A673 (cell line): ENCODE measurements around the gene HSP90AB1. TPM values are rescaled to one million over a fixed set of nuclear protein-coding genes. Genes with fewer than 3 reads are reported as not detected.

Source experiments
- BruUV-seq: library from RNA; stranded (reverse); fragments of 400-500 nt; replicated peaks from 2 replicates; lab custom pipeline; 2021; lab: Mats Ljungman, UMichigan
- CTCF ChIA-PET: fragments of 300-600 bp; sonication (Branson Sonifier 250); formaldehyde crosslinking; loops from one replicate; lab custom pipeline; 2022; ENCODE audit warnings: antibody characterized with exemption; lab: Charles Lee
- POLR2A ChIA-PET: fragments of 300-600 bp; sonication (Branson Sonifier 250); formaldehyde crosslinking; loops from one replicate; lab custom pipeline; 2022; ENCODE audit warnings: antibody characterized with exemption; ENCODE audit not compliant: low non-redundant PET; lab: Charles Lee
- DNase-seq: peaks from one replicate; pipeline ENCODE4 v3.0.0-alpha.2; 2015; ENCODE audit warnings: low spot score
- H3K27ac ChIP-seq: fragments of 200-600 bp; sonication (generic); 2 replicates; pipeline ENCODE4 v1.5.1; 2016; ENCODE audit warnings: mixed run types, low read depth, mild to moderate bottlenecking, mixed read lengths, antibody characterized with exemption, low read length; ENCODE audit not compliant: poor library complexity, severe bottlenecking
- H3K27me3 ChIP-seq: fragments of 200-600 bp; sonication (generic); replicated peaks from 2 replicates; pipeline ENCODE4 v1.6.1; 2017; ENCODE audit warnings: mixed run types, low read depth, mild to moderate bottlenecking, mixed read lengths, antibody characterized with exemption, low read length; ENCODE audit not compliant: insufficient read depth, poor library complexity
- H3K36me3 ChIP-seq: fragments of 200-600 bp; sonication (generic); 2 replicates; pipeline ENCODE4 v1.6.1; 2016; ENCODE audit warnings: mixed run types, mild to moderate bottlenecking, mixed read lengths, antibody characterized with exemption, low read length; ENCODE audit not compliant: insufficient read depth, poor library complexity, severe bottlenecking
- H3K4me1 ChIP-seq: fragments of 200-600 bp; sonication (generic); 2 replicates; pipeline ENCODE4 v1.6.1; 2017; ENCODE audit warnings: mixed run types, mild to moderate bottlenecking, mixed read lengths, antibody characterized with exemption, low read length; ENCODE audit not compliant: insufficient read depth, poor library complexity, severe bottlenecking
- H3K4me3 ChIP-seq: fragments of 200-600 bp; sonication (generic); 2 replicates; pipeline ENCODE4 v1.5.1; 2016; ENCODE audit warnings: low read depth, mixed run types, mild to moderate bottlenecking, mixed read lengths, low read length; ENCODE audit not compliant: poor library complexity, severe bottlenecking
- H3K9me3 ChIP-seq: fragments of 200-600 bp; sonication (generic); 2 replicates; pipeline ENCODE4 v1.6.1; 2016; ENCODE audit warnings: mixed run types, low read depth, mild to moderate bottlenecking, mixed read lengths, antibody characterized with exemption, low read length; ENCODE audit not compliant: poor library complexity, severe bottlenecking
- CTCF ChIP-seq: fragments of 300-800, 200-600 bp; sonication (generic); conservative IDR thresholded peaks from 2 replicates; pipeline ENCODE4 v1.5.1; 2017; ENCODE audit warnings: low read depth, mild to moderate bottlenecking, antibody characterized with exemption, low read length, moderate library complexity, mixed read lengths
- EZH2 ChIP-seq: fragments of 200-600 bp; sonication (generic); IDR thresholded peaks from 2 replicates; pipeline ENCODE4 v1.6.1; 2017; ENCODE audit warnings: borderline replicate concordance, low read depth, mild to moderate bottlenecking, mixed read lengths, antibody characterized with exemption, low read length; ENCODE audit not compliant: poor library complexity, severe bottlenecking
- intact Hi-C: fragments of 100-400 bp; cut with micrococcal nuclease; formaldehyde crosslinking; loops from one replicate; pipeline ENCODE4 v1.10.0; 2022; ENCODE audit not compliant: unreplicated experiment
- total RNA-seq: library from RNA; stranded (reverse); gene quantifications from 2 replicates; pipeline ENCODE4 v1.2.3, GENCODE V29; 2021

Gene HSP90AB1
- total RNA-seq, 1 experiment from 2014 or later, result 1,581 TPM

- H3K36me3 ChIP-seq, result no peaks in the 10 kb centered on the region
- no TSS peak for BruUV-seq
- H3K27me3 ChIP-seq, result no peaks in the 10 kb centered on the region
- peak within 1 kb of the TSS; percentile 53 for H3K4me3 ChIP-seq
- CTCF ChIA-PET, result interaction anchor here (0.7 to 1.7 kb wide), 4 partner anchors 35 to 1224 kb away, joined by 3 to 5 read pairs (median 4); partner anchors contain the start of gene AARS2
- peak; percentile 27 for DNase-seq
- TF ChIP-seq CTCF, result no peak
- TF ChIP-seq EZH2, result no peak
- H3K27ac ChIP-seq, result no peak within 1 kb of the TSS
- no peaks in the 10 kb centered on the region for H3K9me3 ChIP-seq
- peaks cover 8% of the 10 kb centered on the region for H3K4me1 ChIP-seq
- intact Hi-C loops, result loop anchor here (2.0 to 5.0 kb wide), 2 partner anchors 35 to 187 kb away; no protein-coding TSS in a partner anchor
- POLR2A ChIA-PET, result interaction anchor here (0.6 kb wide), 1 partner anchor 13 kb away, joined by 6 read pairs; no protein-coding TSS in a partner anchor
These were observed 23.1 kb downstream of the HSP90AB1 start, which contains the start of gene TMEM151B for GRCh38 chr6:44269921-44270525. TSS of gene TMEM151B (plus strand) at chr6:44270450. CDS start at chr6:44270743, 293 bp downstream.

- no peak for TF ChIP-seq CTCF
- TF ChIP-seq EZH2, result no peak
- DNase-seq, result no peak
- CTCF ChIA-PET, result interaction anchor here (0.7 to 1.7 kb wide), 5 partner anchors 34 to 347 kb away, joined by 3 to 6 read pairs (median 3); partner anchors contain the start of gene AARS2
- Histone ChIP-seq H3K4me3 (peak overlapping the region; percentile 53), H3K36me3 (no peaks in the 10 kb centered on the region), H3K9me3 (no peaks in the 10 kb centered on the region), H3K4me1 (peaks cover 8% of the 10 kb centered on the region), H3K27ac (no peak overlapping the region), H3K27me3 (no peaks in the 10 kb centered on the region)
- POLR2A ChIA-PET, result interaction anchor here (0.6 kb wide), 1 partner anchor 14 kb away, joined by 6 read pairs; no protein-coding TSS in a partner anchor
- no TSS peak for BruUV-seq
- intact Hi-C loops, result no loop called here
These were observed 23.9 kb downstream of the HSP90AB1 start for GRCh38 chr6:44270526-44271405.

DNA sequence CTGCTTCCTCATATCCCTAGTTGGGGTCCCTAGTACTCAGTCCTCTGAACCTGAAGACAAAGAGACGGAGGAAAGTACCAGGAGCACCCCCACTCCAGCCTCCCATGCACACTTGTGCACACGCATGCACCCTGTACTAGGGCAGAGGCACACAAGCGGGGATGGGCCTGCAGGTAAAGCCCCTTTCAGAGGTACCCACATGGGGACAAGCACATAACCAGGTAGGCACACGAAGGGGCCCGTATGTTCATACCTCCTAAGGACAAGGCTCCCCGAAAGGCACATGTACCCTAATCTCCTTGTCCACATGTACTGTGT, 24.5 kb downstream of the HSP90AB1 start:
- BruUV-seq, result no TSS peak
- Histone ChIP-seq H3K36me3 (no peaks in the 10 kb centered on the region), H3K9me3 (no peaks in the 10 kb centered on the region), H3K4me3 (peak overlapping the region; percentile 53), H3K4me1 (peaks cover 8% of the 10 kb centered on the region), H3K27me3 (no peaks in the 10 kb centered on the region), H3K27ac (no peak overlapping the region)
- POLR2A ChIA-PET, result no interaction called here
- TF ChIP-seq CTCF, result no peak
- no peak for TF ChIP-seq EZH2
- CTCF ChIA-PET, result interaction anchor here (0.6 kb wide), 1 partner anchor 33 kb away, joined by 4 read pairs; no protein-coding TSS in a partner anchor
- intact Hi-C loops, result no loop called here
- DNase-seq, result no peak
